Measurements from ENCODE around the gene SFXN5. TPM values are rescaled to one million over a fixed set of nuclear protein-coding genes. Genes with fewer than 3 reads are reported as not detected.

The SFXN5 gene
- total and polyA plus RNA-seq, 2 donors (not counting 3 experiments of a cell fraction or from before 2014, with no cell fraction given): 18.7 to 28.6 TPM

DNA sequence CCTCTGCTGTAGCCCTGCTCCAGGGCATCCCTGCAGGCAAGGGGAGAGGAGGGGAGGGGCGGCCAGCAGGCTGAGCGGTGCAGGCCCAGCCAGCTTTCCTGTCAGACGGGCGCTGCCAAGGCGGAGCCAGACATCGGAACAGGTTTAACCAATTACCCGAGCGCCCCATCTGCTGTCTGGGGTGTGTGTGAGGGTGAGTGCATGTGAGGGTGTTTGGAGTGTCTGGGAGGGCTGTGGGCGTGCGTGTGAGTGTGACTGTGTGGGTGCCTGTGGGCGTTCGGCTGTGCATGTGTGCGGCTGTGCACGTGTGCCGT is 134.2 kb downstream of the SFXN5 start:
- Histone ChIP-seq H4K20me1 (replicated peaks; ENCODE audit: control insufficient read depth, extremely low read depth, insufficient read depth, low read length) (no peaks in the 10 kb centered on the region), H3K4me3 (replicated peaks in 1 of 3; ENCODE audit: insufficient read depth in 1 of 3, low read depth in 1 of 3, low read length in 3 of 3) (no peak overlapping the region), H3K27me3 (ENCODE audit: control insufficient read depth in 2 of 2, insufficient read depth in 2 of 2, low read length in 2 of 2) (peaks cover 0 to 12% of the 10 kb centered on the region in 2 experiments), H3K36me3 (ENCODE audit: control insufficient read depth in 2 of 2, extremely low read depth in 1 of 2, insufficient read depth in 2 of 2, low read length in 2 of 2) (no peaks in the 10 kb centered on the region), H3K9ac (replicated peaks; ENCODE audit: extremely low read depth, insufficient read depth, low read length) (no peak overlapping the region), H3K27ac (ENCODE audit: insufficient read depth, low read depth, low read length) (no peak overlapping the region), H3K79me2 (ENCODE audit: control insufficient read depth, insufficient read depth, low read length) (no peaks in the 10 kb centered on the region), H3K4me1 (ENCODE audit: control insufficient read depth, extremely low read depth, insufficient read depth, low read length) (no peaks in the 10 kb centered on the region), H3K9me3 (replicated peaks; ENCODE audit: control insufficient read depth, insufficient read depth, low read length) (no peaks in the 10 kb centered on the region), H3K4me2 (ENCODE audit: insufficient read depth, low read length) (no peak overlapping the region), H2AFZ (ENCODE audit: low read depth, low read length) (no peak overlapping the region), H3K9me1 (replicated peaks; ENCODE audit: control insufficient read depth, extremely low read depth, insufficient read depth, low read length) (no peaks in the 10 kb centered on the region)
- ChIA-PET CTCF (interaction anchor here (1.0 kb wide), 1 partner anchor 45 kb away, joined by 5 read pairs; no protein-coding TSS in a partner anchor), POLR2A (no interaction called here)
- TF ChIP-seq, protein P1, sequence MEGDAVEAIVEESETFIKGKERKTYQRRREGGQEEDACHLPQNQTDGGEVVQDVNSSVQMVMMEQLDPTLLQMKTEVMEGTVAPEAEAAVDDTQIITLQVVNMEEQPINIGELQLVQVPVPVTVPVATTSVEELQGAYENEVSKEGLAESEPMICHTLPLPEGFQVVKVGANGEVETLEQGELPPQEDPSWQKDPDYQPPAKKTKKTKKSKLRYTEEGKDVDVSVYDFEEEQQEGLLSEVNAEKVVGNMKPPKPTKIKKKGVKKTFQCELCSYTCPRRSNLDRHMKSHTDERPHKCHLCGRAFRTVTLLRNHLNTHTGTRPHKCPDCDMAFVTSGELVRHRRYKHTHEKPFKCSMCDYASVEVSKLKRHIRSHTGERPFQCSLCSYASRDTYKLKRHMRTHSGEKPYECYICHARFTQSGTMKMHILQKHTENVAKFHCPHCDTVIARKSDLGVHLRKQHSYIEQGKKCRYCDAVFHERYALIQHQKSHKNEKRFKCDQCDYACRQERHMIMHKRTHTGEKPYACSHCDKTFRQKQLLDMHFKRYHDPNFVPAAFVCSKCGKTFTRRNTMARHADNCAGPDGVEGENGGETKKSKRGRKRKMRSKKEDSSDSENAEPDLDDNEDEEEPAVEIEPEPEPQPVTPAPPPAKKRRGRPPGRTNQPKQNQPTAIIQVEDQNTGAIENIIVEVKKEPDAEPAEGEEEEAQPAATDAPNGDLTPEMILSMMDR (IDR thresholded peaks at IDR 0.05; ENCODE audit: extremely low read depth in 1 of 2, insufficient read depth in 1 of 2, low read depth in 1 of 2, low read length in 2 of 2): no peak
- TF ChIP-seq POLR2AphosphoS5 (IDR thresholded peaks at IDR 0.05; ENCODE audit: insufficient read depth, low read depth, low read length) (no peak), JUN (IDR thresholded peaks at IDR 0.05; ENCODE audit: borderline replicate concordance, insufficient read depth, insufficient read length, low read depth) (no peak), POLR2A (IDR thresholded peaks at IDR 0.05; ENCODE audit: low read depth, low read length) (no peak), FOS (IDR thresholded peaks at IDR 0.05; ENCODE audit: borderline replicate concordance, insufficient read depth, low read length) (no peak), MYC (IDR thresholded peaks at IDR 0.05; ENCODE audit: low read depth, low read length) (no peak), GATA2 (IDR thresholded peaks at IDR 0.05; ENCODE audit: insufficient read depth, insufficient read length, low read depth, low read length) (no peak), EZH2 (IDR thresholded peaks at IDR 0.05; ENCODE audit: borderline replicate concordance, low read depth, low read length, severe bottlenecking) (no peak)
- TF ChIP-seq, protein P2, sequence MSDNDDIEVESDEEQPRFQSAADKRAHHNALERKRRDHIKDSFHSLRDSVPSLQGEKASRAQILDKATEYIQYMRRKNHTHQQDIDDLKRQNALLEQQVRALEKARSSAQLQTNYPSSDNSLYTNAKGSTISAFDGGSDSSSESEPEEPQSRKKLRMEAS (IDR thresholded peaks at IDR 0.05; ENCODE audit: insufficient read depth, insufficient read length): no peak
- FAIRE-seq (no peak), DNase-seq (ENCODE audit: low read depth, low spot score) (no peak)
- intact Hi-C loops (cut with micrococcal nuclease): no loop called here
- BruUV-seq (replicated peaks): no TSS peak
- dilution Hi-C loops (cut with MboI; ENCODE audit: extremely low pct_ligation_motif_present, low sequenced_read_pairs): no loop called here
